ENCODE measurements around the gene TMEM178B. TPM values are rescaled to one million over a fixed set of nuclear protein-coding genes. Genes with fewer than 3 reads are reported as not detected.

Gene TMEM178B
- total RNA-seq, 3 donors from 2014 or later (not counting 1 experiment from before 2014, with no cell fraction given), result not detected

- peaks cover 2% of the 10 kb centered on the region for H3K27me3 ChIP-seq (ENCODE audit: control insufficient read depth, insufficient read depth, low read length)
- Mint-ChIP-seq H3K36me3 (no peaks in the 10 kb centered on the region), H3K4me3 (no peak overlapping the region), H3K27me3 (ENCODE audit: low read depth in 2 of 2) (no peaks in the 10 kb centered on the region), H3K27ac (no peak overlapping the region), H3K4me1 (no peaks in the 10 kb centered on the region), H3K9me3 (no peaks in the 10 kb centered on the region)
- no peaks in the 10 kb centered on the region for H3K9me3 ChIP-seq (ENCODE audit: control insufficient read depth, insufficient read depth, low read length)
- intact Hi-C loops (cut with micrococcal nuclease), result no loop called here
- no peaks in the 10 kb centered on the region for H3K36me3 ChIP-seq (ENCODE audit: control insufficient read depth, insufficient read depth, low read length)
- TF ChIP-seq CTCF (IDR thresholded peaks at IDR 0.05), result no peak
- H3K27ac ChIP-seq (ENCODE audit: low read length), result no peak overlapping the region
- ATAC-seq, result no peak
- DNase-seq, result no peak
- no peak overlapping the region for H3K4me3 ChIP-seq (ENCODE audit: low read length)
- WGBS (ENCODE audit: insufficient coverage), result 74% methylated on average over 2 of the region's 2 CpGs
- no peaks in the 10 kb centered on the region for H3K4me1 ChIP-seq (ENCODE audit: control insufficient read depth, insufficient read depth, low read length)
These were observed 76.6 kb downstream of the TMEM178B start for GRCh38 chr7:141150465-141150864.

GRCh38 chr7:141151746-141152145 lies 77.9 kb downstream of the TMEM178B start:
- Mint-ChIP-seq H3K4me1 (no peaks in the 10 kb centered on the region), H3K9me3 (no peaks in the 10 kb centered on the region), H3K27me3 (ENCODE audit: low read depth in 2 of 2) (no peaks in the 10 kb centered on the region), H3K36me3 (no peaks in the 10 kb centered on the region), H3K4me3 (no peak overlapping the region), H3K27ac (no peak overlapping the region)
- no peak for TF ChIP-seq CTCF (IDR thresholded peaks at IDR 0.05)
- 85% methylated on average over 4 of the region's 4 CpGs for WGBS (ENCODE audit: insufficient coverage)
- H3K9me3 ChIP-seq (ENCODE audit: control insufficient read depth, insufficient read depth, low read length), result no peaks in the 10 kb centered on the region
- H3K27me3 ChIP-seq (ENCODE audit: control insufficient read depth, insufficient read depth, low read length), result peaks cover 2% of the 10 kb centered on the region
- no peaks in the 10 kb centered on the region for H3K36me3 ChIP-seq (ENCODE audit: control insufficient read depth, insufficient read depth, low read length)
- no peak for ATAC-seq
- no peak overlapping the region for H3K27ac ChIP-seq (ENCODE audit: low read length)
- DNase-seq, result no peak
- intact Hi-C loops (cut with micrococcal nuclease), result no loop called here
- no peak overlapping the region for H3K4me3 ChIP-seq (ENCODE audit: low read length)
- no peaks in the 10 kb centered on the region for H3K4me1 ChIP-seq (ENCODE audit: control insufficient read depth, insufficient read depth, low read length)

- Histone ChIP-seq H3K9me3 (ENCODE audit: control insufficient read depth, insufficient read depth, low read length) (no peaks in the 10 kb centered on the region), H3K36me3 (ENCODE audit: control insufficient read depth, insufficient read depth, low read length) (no peaks in the 10 kb centered on the region), H3K27me3 (ENCODE audit: control insufficient read depth, insufficient read depth, low read length) (peaks cover under 1% of the 10 kb centered on the region), H3K4me3 (ENCODE audit: low read length) (no peak overlapping the region), H3K27ac (ENCODE audit: low read length) (no peak overlapping the region), H3K4me1 (ENCODE audit: control insufficient read depth, insufficient read depth, low read length) (no peaks in the 10 kb centered on the region)
- DNase-seq, result no peak
- Mint-ChIP-seq H3K36me3 (no peaks in the 10 kb centered on the region), H3K4me1 (no peaks in the 10 kb centered on the region), H3K4me3 (no peak overlapping the region), H3K27me3 (ENCODE audit: low read depth in 2 of 2) (peaks cover 4 to 8% of the 10 kb centered on the region in 2 donors), H3K27ac (no peak overlapping the region), H3K9me3 (no peaks in the 10 kb centered on the region)
- no peak for ATAC-seq
- 56% methylated on average over 2 of the region's 3 CpGs for WGBS (ENCODE audit: insufficient coverage)
- intact Hi-C loops (cut with micrococcal nuclease), result no loop called here
- no peak for TF ChIP-seq CTCF (IDR thresholded peaks at IDR 0.05)
These were observed 79.4 kb downstream of the TMEM178B start for GRCh38 chr7:141153231-141153630.

GRCh38 chr7:141154131-141154732 lies 80.4 kb downstream of the TMEM178B start:
- peaks cover 4 to 14% of the 10 kb centered on the region in 2 donors for H3K27me3 Mint-ChIP-seq (ENCODE audit: low read depth in 2 of 2)
- Histone ChIP-seq H3K27me3 (ENCODE audit: control insufficient read depth, insufficient read depth, low read length) (no peaks in the 10 kb centered on the region), H3K4me3 (ENCODE audit: low read length) (no peak overlapping the region), H3K9me3 (ENCODE audit: control insufficient read depth, insufficient read depth, low read length) (no peaks in the 10 kb centered on the region), H3K27ac (ENCODE audit: low read length) (no peak overlapping the region), H3K4me1 (ENCODE audit: control insufficient read depth, insufficient read depth, low read length) (no peaks in the 10 kb centered on the region), H3K36me3 (ENCODE audit: control insufficient read depth, insufficient read depth, low read length) (no peaks in the 10 kb centered on the region)
- H3K9me3 Mint-ChIP-seq, result no peaks in the 10 kb centered on the region
- ATAC-seq (no peak), DNase-seq (no peak)
- no peak overlapping the region for H3K27ac Mint-ChIP-seq
- H3K4me3 Mint-ChIP-seq, result no peak overlapping the region
- intact Hi-C loops (cut with micrococcal nuclease), result no loop called here
- TF ChIP-seq CTCF (IDR thresholded peaks at IDR 0.05), result no peak
- H3K4me1 Mint-ChIP-seq, result no peaks in the 10 kb centered on the region
- WGBS (ENCODE audit: insufficient coverage), result 87% methylated on average over 6 of the region's 6 CpGs
- no peaks in the 10 kb centered on the region for H3K36me3 Mint-ChIP-seq

All from natural killer cell (primary cell).